Loucy (cell line): ENCODE data around the gene SRSF9.
A peak's percentile ranks its signal among the peaks of the same experiment; 100 is the strongest.

ENCODE experiments used
- H2AFZ ChIP-seq: fragments of 200-600 bp; sonication (generic); 2 replicates; pipeline ENCODE4 v1.6.0; 2016; ENCODE audit warnings: antibody characterized with exemption, mild to moderate bottlenecking, low read length, moderate library complexity
- H3F3A ChIP-seq: fragments of 200-600 bp; 2 replicates; pipeline ENCODE4 v1.6.0; 2016; ENCODE audit warnings: antibody characterized with exemption, low read depth, mild to moderate bottlenecking
- H3K27me3 ChIP-seq: fragments of 200-600 bp; sonication (generic); 2 replicates; pipeline ENCODE4 v1.6.1; 2014; ENCODE audit warnings: low read length, mild to moderate bottlenecking; ENCODE audit not compliant: insufficient read depth, poor library complexity, severe bottlenecking
- H3K36me3 ChIP-seq: fragments of 200-600 bp; sonication (generic); 2 replicates; pipeline ENCODE4 v1.6.1; 2016; ENCODE audit warnings: low read length; ENCODE audit not compliant: insufficient read depth
- H3K4me1 ChIP-seq: fragments of 200-600 bp; sonication (generic); 2 replicates; pipeline ENCODE4 v1.5.1; 2014; ENCODE audit warnings: low read length, mild to moderate bottlenecking; ENCODE audit not compliant: insufficient read depth, poor library complexity, severe bottlenecking
- H3K4me2 ChIP-seq: fragments of 200-600 bp; sonication (generic); 2 replicates; pipeline ENCODE4 v1.6.0; 2014; ENCODE audit warnings: antibody characterized with exemption, low read length, low read depth, mild to moderate bottlenecking; ENCODE audit not compliant: poor library complexity, severe bottlenecking
- H3K4me3 ChIP-seq: fragments of 200-600 bp; sonication (generic); 2 replicates; pipeline ENCODE4 v1.5.1; 2014; ENCODE audit warnings: low read length, mild to moderate bottlenecking, mixed read lengths; ENCODE audit not compliant: poor library complexity, severe bottlenecking
- H3K79me2 ChIP-seq: fragments of 200-600 bp; sonication (generic); 2 replicates; pipeline ENCODE4 v1.6.1; 2014; ENCODE audit warnings: low read length; ENCODE audit not compliant: insufficient read depth
- H3K9ac ChIP-seq: fragments of 200-600 bp; sonication (generic); 2 replicates; pipeline ENCODE4 v1.6.0; 2014; ENCODE audit warnings: mild to moderate bottlenecking, low read depth, low read length, moderate library complexity; ENCODE audit not compliant: poor library complexity, severe bottlenecking
- H3K9me2 ChIP-seq: fragments of 200-600 bp; sonication (generic); replicated peaks from 2 replicates; pipeline ENCODE4 v1.6.1; 2016; ENCODE audit warnings: low read depth, low read length, mixed read lengths
- H3K9me3 ChIP-seq: fragments of 200-600 bp; sonication (generic); 2 replicates; pipeline ENCODE4 v1.6.1; 2014; ENCODE audit warnings: mild to moderate bottlenecking, antibody characterized with exemption, low read length, low read depth; ENCODE audit not compliant: insufficient read depth
- H4K20me1 ChIP-seq: fragments of 200-600 bp; sonication (generic); 2 replicates; pipeline ENCODE4 v1.6.0; 2014; ENCODE audit warnings: antibody characterized with exemption, low read length, mild to moderate bottlenecking; ENCODE audit not compliant: insufficient read depth, poor library complexity, severe bottlenecking
- EZH2phosphoT487 ChIP-seq: fragments of 200-600 bp; IDR thresholded peaks from 2 replicates; pipeline ENCODE4 v1.6.1; 2018; ENCODE audit warnings: antibody characterized with exemption, mild to moderate bottlenecking, moderate library complexity, borderline replicate concordance
- TF ChIP-seq, protein P1 (sequence below): fragments of 200-600 bp; sonication (generic); conservative IDR thresholded peaks from 2 replicates; pipeline ENCODE4 v1.5.1; 2014; ENCODE audit warnings: mild to moderate bottlenecking, antibody characterized with exemption, low read length

SRSF9 gene

GRCh38 chr12:120474616-120474960, 5.0 kb upstream of the SRSF9 start:
- Histone ChIP-seq H3K4me2 (peak overlapping the region; percentile 27), H4K20me1 (peaks cover 4% of the 10 kb centered on the region), H3K27me3 (no peaks in the 10 kb centered on the region), H3K9me2 (no peaks in the 10 kb centered on the region), H3K4me3 (no peak overlapping the region), H3K79me2 (peaks cover 27% of the 10 kb centered on the region), H3K4me1 (peaks cover 49% of the 10 kb centered on the region), H2AFZ (no peak overlapping the region), H3F3A (no peaks in the 10 kb centered on the region; the same call in 1 of the 2 replicates), H3K9me3 (no peaks in the 10 kb centered on the region), H3K36me3 (no peaks in the 10 kb centered on the region), H3K9ac (peak overlapping the region; percentile 5)
- TF ChIP-seq, protein P1, sequence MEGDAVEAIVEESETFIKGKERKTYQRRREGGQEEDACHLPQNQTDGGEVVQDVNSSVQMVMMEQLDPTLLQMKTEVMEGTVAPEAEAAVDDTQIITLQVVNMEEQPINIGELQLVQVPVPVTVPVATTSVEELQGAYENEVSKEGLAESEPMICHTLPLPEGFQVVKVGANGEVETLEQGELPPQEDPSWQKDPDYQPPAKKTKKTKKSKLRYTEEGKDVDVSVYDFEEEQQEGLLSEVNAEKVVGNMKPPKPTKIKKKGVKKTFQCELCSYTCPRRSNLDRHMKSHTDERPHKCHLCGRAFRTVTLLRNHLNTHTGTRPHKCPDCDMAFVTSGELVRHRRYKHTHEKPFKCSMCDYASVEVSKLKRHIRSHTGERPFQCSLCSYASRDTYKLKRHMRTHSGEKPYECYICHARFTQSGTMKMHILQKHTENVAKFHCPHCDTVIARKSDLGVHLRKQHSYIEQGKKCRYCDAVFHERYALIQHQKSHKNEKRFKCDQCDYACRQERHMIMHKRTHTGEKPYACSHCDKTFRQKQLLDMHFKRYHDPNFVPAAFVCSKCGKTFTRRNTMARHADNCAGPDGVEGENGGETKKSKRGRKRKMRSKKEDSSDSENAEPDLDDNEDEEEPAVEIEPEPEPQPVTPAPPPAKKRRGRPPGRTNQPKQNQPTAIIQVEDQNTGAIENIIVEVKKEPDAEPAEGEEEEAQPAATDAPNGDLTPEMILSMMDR = no peak
- no peak for TF ChIP-seq EZH2phosphoT487

GRCh38 chr12:120473807-120474615, 4.5 kb upstream of the SRSF9 start:
- H3K9me2 ChIP-seq = no peaks in the 10 kb centered on the region
- H3K4me3 ChIP-seq = no peak overlapping the region
- no peak for TF ChIP-seq EZH2phosphoT487
- TF ChIP-seq, protein P1 = no peak
- no peaks in the 10 kb centered on the region for H3K36me3 ChIP-seq
- H3K9me3 ChIP-seq = no peaks in the 10 kb centered on the region
- H3K4me1 ChIP-seq = peaks cover 48% of the 10 kb centered on the region
- H3K9ac ChIP-seq = peak overlapping the region; percentile 5
- peaks cover 28% of the 10 kb centered on the region for H3K79me2 ChIP-seq
- H3K4me2 ChIP-seq = peak overlapping the region; percentile 27
- H3K27me3 ChIP-seq = no peaks in the 10 kb centered on the region
- H2AFZ ChIP-seq = no peak overlapping the region
- H3F3A ChIP-seq = no peaks in the 10 kb centered on the region; the same call in 1 of the 2 replicates
- H4K20me1 ChIP-seq = peaks cover 4% of the 10 kb centered on the region

- peaks cover 43% of the 10 kb centered on the region for H3K79me2 ChIP-seq
- no peaks in the 10 kb centered on the region for H3K36me3 ChIP-seq
- H3K9ac ChIP-seq = peak overlapping the region; percentile 35
- TF ChIP-seq EZH2phosphoT487 = no peak
- TF ChIP-seq, protein P1 = no peak
- no peaks in the 10 kb centered on the region for H3K27me3 ChIP-seq
- no peaks in the 10 kb centered on the region for H3K9me3 ChIP-seq
- H3F3A ChIP-seq = no peaks in the 10 kb centered on the region; the same call in 1 of the 2 replicates
- peaks cover 51% of the 10 kb centered on the region for H3K4me1 ChIP-seq
- H3K4me3 ChIP-seq = peak overlapping the region; percentile 30
- no peaks in the 10 kb centered on the region for H3K9me2 ChIP-seq
- H3K4me2 ChIP-seq = peak overlapping the region; percentile 57
- H2AFZ ChIP-seq = no peak overlapping the region
- peaks cover 19% of the 10 kb centered on the region for H4K20me1 ChIP-seq
Observed at GRCh38 chr12:120472521-120472920, 3.0 kb upstream of the SRSF9 start.
